Neutrophil (primary cell): Measurements from ENCODE around the gene FOXI3.

ENCODE experiments used
- H3K27ac ChIP-seq: fragments of 200-600 bp; sonication (generic); 2 replicates; pipeline ENCODE4 v1.5.1; 2016; ENCODE audit warnings: mild to moderate bottlenecking, moderate library complexity
- H3K27me3 ChIP-seq: fragments of 200-600 bp; sonication (generic); 2 replicates; pipeline ENCODE4 v1.6.0; 2016; ENCODE audit warnings: mild to moderate bottlenecking
- H3K36me3 ChIP-seq: fragments of 200-600 bp; sonication (generic); 2 replicates; pipeline ENCODE4 v1.5.1; 2017
- H3K4me1 ChIP-seq, 2 experiments: fragments of 200-600 bp in 1 of 2; sonication (generic) in 1 of 2; 1 replicate in 1 of 2; 2 replicates in 1 of 2; pipeline versions ENCODE4 v1.5.1 to v1.6.1; 2013 to 2016; ENCODE audit warnings: low read depth in 1 of 2, low read length in 1 of 2, mild to moderate bottlenecking in 1 of 2, moderate library complexity in 1 of 2; ENCODE audit not compliant: control insufficient read depth in 1 of 2, insufficient read depth in 1 of 2
- H3K4me3 ChIP-seq, 2 experiments: fragments of 200-600 bp in 1 of 2; sonication (generic) in 1 of 2; 1 replicate in 1 of 2; 2 replicates in 1 of 2; pipeline ENCODE4 v1.5.1; 2013 to 2016; ENCODE audit warnings: low read depth in 1 of 2, low read length in 1 of 2, mild to moderate bottlenecking in 1 of 2, moderate library complexity in 1 of 2
- H3K9me3 ChIP-seq: fragments of 200-600 bp; sonication (generic); 2 replicates; pipeline ENCODE4 v1.5.1; 2016
- CTCF ChIP-seq: fragments of 200-600 bp; sonication (generic); IDR thresholded peaks from 2 replicates; pipeline ENCODE4 v1.5.1; 2016; ENCODE audit warnings: antibody characterized with exemption

Gene FOXI3

GRCh38 chr2:88450186-88450585 is 2.3 kb downstream of the FOXI3 start:
- H3K9me3 ChIP-seq: no peaks in the 10 kb centered on the region
- H3K4me3 ChIP-seq: no peak overlapping the region
- no peaks in the 10 kb centered on the region for H3K4me1 ChIP-seq
- H3K27me3 ChIP-seq: peaks cover 96% of the 10 kb centered on the region
- H3K36me3 ChIP-seq: no peaks in the 10 kb centered on the region
- no peak for TF ChIP-seq CTCF
- no peak overlapping the region for H3K27ac ChIP-seq

GRCh38 chr2:88448248-88448647 is 4.2 kb downstream of the FOXI3 start:
- Histone ChIP-seq H3K4me3 (no peak overlapping the region), H3K9me3 (no peaks in the 10 kb centered on the region), H3K36me3 (no peaks in the 10 kb centered on the region), H3K27ac (no peak overlapping the region), H3K4me1 (no peaks in the 10 kb centered on the region), H3K27me3 (peaks cover 95% of the 10 kb centered on the region)
- TF ChIP-seq CTCF: no peak

GRCh38 chr2:88443353-88443938 is 9.0 kb downstream of the FOXI3 start:
- TF ChIP-seq CTCF: no peak
- Histone ChIP-seq H3K36me3 (no peaks in the 10 kb centered on the region), H3K27me3 (peaks cover 72% of the 10 kb centered on the region)

GRCh38 chr2:88442473-88442872 is 10.0 kb downstream of the FOXI3 start:
- H3K4me3 ChIP-seq: no peak overlapping the region
- H3K9me3 ChIP-seq: no peaks in the 10 kb centered on the region
- no peaks in the 10 kb centered on the region for H3K36me3 ChIP-seq
- H3K4me1 ChIP-seq: no peaks in the 10 kb centered on the region
- peaks cover 62% of the 10 kb centered on the region for H3K27me3 ChIP-seq
- no peak overlapping the region for H3K27ac ChIP-seq
- TF ChIP-seq CTCF: no peak

More at GRCh38 chr2:88443353-88443938, 9.0 kb downstream of the FOXI3 start:
- no peak overlapping the region for H3K27ac ChIP-seq
- H3K4me3 ChIP-seq: no peak overlapping the region
- H3K4me1 ChIP-seq: no peaks in the 10 kb centered on the region
- no peaks in the 10 kb centered on the region for H3K9me3 ChIP-seq

- no peaks in the 10 kb centered on the region for H3K4me1 ChIP-seq
- no peak overlapping the region for H3K4me3 ChIP-seq
- no peak for TF ChIP-seq CTCF
- no peaks in the 10 kb centered on the region for H3K9me3 ChIP-seq
- no peaks in the 10 kb centered on the region for H3K36me3 ChIP-seq
- H3K27me3 ChIP-seq: peaks cover 62% of the 10 kb centered on the region
- no peak overlapping the region for H3K27ac ChIP-seq
These were observed 10.4 kb downstream of the FOXI3 start for GRCh38 chr2:88442061-88442460.
